IMR-90 (cell line): Measurements from ENCODE around the gene ZSCAN5A.
"Not testable (repeated sequence)": the region's sequence is repeated elsewhere in the genome, so short reads cannot be mapped to it uniquely, and the experiment has no call there.

ENCODE experiments used
- BHLHE40 ChIP-seq: fragments of 150-350 bp; IDR thresholded peaks from 2 replicates; pipeline ENCODE4 v1.6.1; 2016; ENCODE audit warnings: mild to moderate bottlenecking, low read depth, low read length
- CEBPB ChIP-seq: IDR thresholded peaks from 2 replicates; pipeline ENCODE4 v1.6.1; 2012; ENCODE audit warnings: low read depth, low read length, improper control_type of control experiment
- FOS ChIP-seq: fragments of 150-350 bp; IDR thresholded peaks from 2 replicates; pipeline ENCODE4 v1.6.1; 2016; ENCODE audit warnings: low read depth, low read length
- MAFK ChIP-seq: IDR thresholded peaks from 2 replicates; pipeline ENCODE4 v1.6.1; 2012; ENCODE audit warnings: low read depth, low read length, improper control_type of control experiment
- MXI1 ChIP-seq: IDR thresholded peaks from 2 replicates; pipeline ENCODE4 v1.6.1; 2012; ENCODE audit warnings: low read depth, mild to moderate bottlenecking, low read length, moderate library complexity, borderline replicate concordance
- NFE2L2 ChIP-seq: fragments of 150-350 bp; IDR thresholded peaks from 2 replicates; pipeline ENCODE4 v1.6.1; 2016; ENCODE audit warnings: low read depth, mild to moderate bottlenecking, low read length
- POLR2A ChIP-seq: IDR thresholded peaks from 2 replicates; pipeline ENCODE4 v1.6.1; 2012; ENCODE audit warnings: mild to moderate bottlenecking, low read depth, low read length
- RAD21 ChIP-seq: IDR thresholded peaks from 2 replicates; pipeline ENCODE4 v1.6.1; 2012; ENCODE audit warnings: low read length, improper control_type of control experiment
- RFX5 ChIP-seq: IDR thresholded peaks from 2 replicates; pipeline ENCODE4 v1.8.0; 2012; ENCODE audit warnings: low read depth, mild to moderate bottlenecking, low read length, moderate library complexity
- SMC3 ChIP-seq: fragments of 150-350 bp; IDR thresholded peaks from 2 replicates; pipeline ENCODE4 v1.6.1; 2016; ENCODE audit warnings: low read depth, mild to moderate bottlenecking, antibody characterized with exemption, low read length, moderate library complexity
- TF ChIP-seq, protein P1 (sequence below): conservative IDR thresholded peaks from 2 replicates; pipeline ENCODE4 v1.5.1; 2012; ENCODE audit warnings: mild to moderate bottlenecking, low read depth, low read length, improper control_type of control experiment
- TF ChIP-seq, protein P2 (sequence below): fragments of 150-350 bp; IDR thresholded peaks from 2 replicates; pipeline ENCODE4 v1.6.1; 2017; ENCODE audit warnings: mild to moderate bottlenecking, antibody characterized with exemption, low read length, low read depth
- TF ChIP-seq, protein P3 (sequence below): fragments of 150-350 bp; IDR thresholded peaks from 2 replicates; pipeline ENCODE4 v1.6.1; 2016; ENCODE audit warnings: low read depth, mild to moderate bottlenecking, low read length, moderate library complexity, borderline replicate concordance

DNA sequence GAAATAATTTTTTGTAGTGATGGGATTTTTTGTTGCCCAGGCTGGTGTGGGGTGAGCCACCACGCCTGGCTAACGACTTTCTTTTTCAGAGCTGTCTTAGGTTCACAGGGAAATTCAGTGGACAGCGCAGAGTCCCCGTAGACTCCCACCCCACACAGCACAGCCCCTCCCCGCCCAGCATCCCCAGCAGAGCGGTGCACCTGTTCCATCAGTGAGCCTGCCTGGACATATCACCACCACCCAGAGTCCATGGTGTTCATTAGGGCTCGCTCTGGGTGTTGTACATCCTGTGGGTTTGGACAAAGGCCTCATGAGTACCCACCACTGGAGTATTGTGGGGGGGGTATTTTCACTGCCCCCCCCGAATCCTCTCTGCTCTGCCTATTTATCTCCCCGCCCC is 104.6 kb downstream of the ZSCAN5A start:
- TF ChIP-seq, protein P1, sequence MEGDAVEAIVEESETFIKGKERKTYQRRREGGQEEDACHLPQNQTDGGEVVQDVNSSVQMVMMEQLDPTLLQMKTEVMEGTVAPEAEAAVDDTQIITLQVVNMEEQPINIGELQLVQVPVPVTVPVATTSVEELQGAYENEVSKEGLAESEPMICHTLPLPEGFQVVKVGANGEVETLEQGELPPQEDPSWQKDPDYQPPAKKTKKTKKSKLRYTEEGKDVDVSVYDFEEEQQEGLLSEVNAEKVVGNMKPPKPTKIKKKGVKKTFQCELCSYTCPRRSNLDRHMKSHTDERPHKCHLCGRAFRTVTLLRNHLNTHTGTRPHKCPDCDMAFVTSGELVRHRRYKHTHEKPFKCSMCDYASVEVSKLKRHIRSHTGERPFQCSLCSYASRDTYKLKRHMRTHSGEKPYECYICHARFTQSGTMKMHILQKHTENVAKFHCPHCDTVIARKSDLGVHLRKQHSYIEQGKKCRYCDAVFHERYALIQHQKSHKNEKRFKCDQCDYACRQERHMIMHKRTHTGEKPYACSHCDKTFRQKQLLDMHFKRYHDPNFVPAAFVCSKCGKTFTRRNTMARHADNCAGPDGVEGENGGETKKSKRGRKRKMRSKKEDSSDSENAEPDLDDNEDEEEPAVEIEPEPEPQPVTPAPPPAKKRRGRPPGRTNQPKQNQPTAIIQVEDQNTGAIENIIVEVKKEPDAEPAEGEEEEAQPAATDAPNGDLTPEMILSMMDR: not testable (repeated sequence)
- not testable (repeated sequence) for TF ChIP-seq POLR2A, SMC3, RAD21, RFX5, BHLHE40, MXI1, CEBPB, MAFK, FOS, NFE2L2
- TF ChIP-seq, protein P2, sequence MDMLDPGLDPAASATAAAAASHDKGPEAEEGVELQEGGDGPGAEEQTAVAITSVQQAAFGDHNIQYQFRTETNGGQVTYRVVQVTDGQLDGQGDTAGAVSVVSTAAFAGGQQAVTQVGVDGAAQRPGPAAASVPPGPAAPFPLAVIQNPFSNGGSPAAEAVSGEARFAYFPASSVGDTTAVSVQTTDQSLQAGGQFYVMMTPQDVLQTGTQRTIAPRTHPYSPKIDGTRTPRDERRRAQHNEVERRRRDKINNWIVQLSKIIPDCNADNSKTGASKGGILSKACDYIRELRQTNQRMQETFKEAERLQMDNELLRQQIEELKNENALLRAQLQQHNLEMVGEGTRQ: not testable (repeated sequence)
- TF ChIP-seq, protein P3, sequence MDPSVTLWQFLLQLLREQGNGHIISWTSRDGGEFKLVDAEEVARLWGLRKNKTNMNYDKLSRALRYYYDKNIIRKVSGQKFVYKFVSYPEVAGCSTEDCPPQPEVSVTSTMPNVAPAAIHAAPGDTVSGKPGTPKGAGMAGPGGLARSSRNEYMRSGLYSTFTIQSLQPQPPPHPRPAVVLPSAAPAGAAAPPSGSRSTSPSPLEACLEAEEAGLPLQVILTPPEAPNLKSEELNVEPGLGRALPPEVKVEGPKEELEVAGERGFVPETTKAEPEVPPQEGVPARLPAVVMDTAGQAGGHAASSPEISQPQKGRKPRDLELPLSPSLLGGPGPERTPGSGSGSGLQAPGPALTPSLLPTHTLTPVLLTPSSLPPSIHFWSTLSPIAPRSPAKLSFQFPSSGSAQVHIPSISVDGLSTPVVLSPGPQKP: not testable (repeated sequence)
